GM19438 (cell line): ENCODE measurements around the gene TLE2.

Source experiments
- ATAC-seq: cut with Tn5 transposase; IDR thresholded peaks from one replicate; pipeline ENCODE4 v1.9.1; 2021; ENCODE audit warnings: low read depth; ENCODE audit not compliant: unreplicated experiment

TLE2 gene

GRCh38 chr19:2963122-2963521 lies 66.0 kb downstream of the TLE2 start:
- ATAC-seq = no peak

GRCh38 chr19:2962018-2962670 lies 66.9 kb downstream of the TLE2 start:
- no peak for ATAC-seq

GRCh38 chr19:2960120-2960519 lies 69.0 kb downstream of the TLE2 start:
- no peak for ATAC-seq

- ATAC-seq = no peak
Observed at GRCh38 chr19:2957160-2957559, 71.9 kb downstream of the TLE2 start.

- no peak for ATAC-seq
Observed at GRCh38 chr19:2952953-2953481, 76.1 kb downstream of the TLE2 start.

GRCh38 chr19:2950286-2951124 lies 78.6 kb downstream of the TLE2 start:
- peak; percentile 86 for ATAC-seq

GRCh38 chr19:2949939-2950285 lies 79.2 kb downstream of the TLE2 start:
- peak; percentile 18 for ATAC-seq
